Suppressor macrophage treated with lipopolysaccharide for 4 hours (primary cell): ENCODE measurements around the gene CCNY.
"Not testable (repeated sequence)": the region's sequence is repeated elsewhere in the genome, so short reads cannot be mapped to it uniquely, and the experiment has no call there.

Experiments used
- DNase-seq: peaks from one replicate; pipeline ENCODE4 v3.0.0-alpha.2; 2020

Gene CCNY

DNA sequence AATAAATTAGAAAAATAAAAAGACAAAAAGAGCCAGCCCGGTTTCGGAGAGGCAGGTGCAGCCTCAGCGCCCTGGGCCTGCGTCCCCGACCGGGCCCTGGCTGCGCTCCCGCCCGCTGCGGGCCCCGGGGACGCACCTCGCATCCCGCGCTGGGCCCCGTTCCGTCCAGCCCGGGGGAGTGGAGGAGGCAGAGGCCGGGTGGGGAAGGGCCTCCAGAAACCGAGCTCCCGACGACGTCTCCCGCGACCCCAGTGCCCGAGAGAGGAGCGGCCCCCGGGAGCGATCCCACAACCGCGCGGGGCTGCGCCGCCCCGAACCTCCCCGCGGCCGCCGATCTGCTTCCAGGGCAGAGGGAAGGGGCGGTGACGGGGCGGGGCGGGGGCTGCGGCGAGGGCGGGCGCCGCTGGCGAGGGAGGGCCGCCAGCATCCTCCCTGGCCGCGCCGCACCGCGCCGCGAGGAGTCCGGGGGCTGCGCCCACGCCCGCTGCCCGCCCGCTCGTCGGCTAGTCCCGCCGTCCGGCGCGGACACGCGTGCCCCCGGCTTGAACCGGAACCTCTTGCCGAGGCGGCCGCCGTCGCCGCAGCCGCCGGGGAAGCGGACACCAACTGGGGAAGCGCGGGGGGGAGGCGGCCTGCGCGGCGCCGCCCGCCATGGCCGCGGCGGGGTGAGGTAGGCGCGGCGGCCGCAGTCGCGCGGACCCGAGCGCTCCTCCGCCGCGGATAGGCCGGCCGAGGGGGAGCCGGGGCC lies at the start of gene CCNY:
Gene CCNY, plus strand, starts transcription at position 426 of the 748 bp plus-strand sequence. CDS start 545 bp downstream, outside the sequence.
- DNase-seq = peak; percentile 77

DNA sequence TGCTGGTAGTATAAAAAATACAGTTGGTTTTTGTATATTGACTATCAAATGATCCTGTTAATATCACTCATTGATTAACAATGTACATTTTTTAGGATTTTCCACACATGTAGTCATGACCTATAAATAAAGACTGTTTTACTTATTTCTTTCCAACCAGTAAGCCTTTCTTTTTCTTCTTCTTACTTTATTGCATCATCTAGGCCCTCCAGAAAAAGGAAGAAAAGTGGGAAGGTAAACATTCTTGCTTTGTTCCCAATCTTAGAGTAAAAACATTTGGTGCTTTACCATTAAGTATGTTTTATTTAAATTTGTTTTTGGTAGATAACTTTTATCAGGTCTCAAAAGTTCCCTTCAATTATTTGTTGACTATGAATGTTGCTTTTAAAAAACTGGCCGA lies 47.1 kb upstream of the CCNY start:
- DNase-seq = no peak

DNA sequence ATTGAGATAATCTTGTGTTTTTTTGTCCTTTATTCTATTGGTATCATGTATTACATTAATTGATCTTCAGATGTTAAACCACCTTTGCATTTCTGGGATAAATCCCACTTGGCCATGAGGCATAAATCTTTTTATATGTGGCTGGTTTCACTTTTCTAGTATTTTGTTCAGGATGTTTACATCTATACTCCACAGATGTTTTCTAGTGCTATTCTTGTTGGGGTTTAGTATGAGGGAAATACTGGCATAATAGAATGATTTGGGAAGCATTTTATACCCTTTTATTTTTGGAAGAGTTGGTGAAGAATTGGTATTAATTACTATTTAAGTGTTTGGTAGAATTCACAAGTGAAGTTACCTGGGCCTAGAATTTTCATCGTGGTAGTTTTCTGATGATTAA lies 41.8 kb upstream of the CCNY start:
- no peak for DNase-seq

DNA sequence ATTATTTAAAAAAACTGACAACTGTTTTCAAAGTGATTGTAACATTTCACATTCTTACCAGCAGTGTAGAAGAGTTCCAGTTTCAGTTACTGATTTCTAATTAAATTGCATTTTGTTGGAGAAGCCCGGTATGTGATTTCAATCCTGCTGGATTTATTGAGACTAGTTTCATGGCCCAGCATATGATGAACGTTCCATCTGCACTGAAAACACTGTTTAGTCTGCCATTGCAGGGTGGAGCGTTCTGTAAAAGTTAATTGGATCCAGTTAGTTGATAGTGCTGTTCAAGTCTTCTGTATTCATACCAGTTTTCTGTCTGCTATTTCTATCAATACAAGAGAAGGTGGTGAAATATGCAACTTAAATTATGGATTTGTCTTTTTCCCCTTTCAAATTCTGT lies 37.3 kb upstream of the CCNY start:
- DNase-seq = no peak

DNA sequence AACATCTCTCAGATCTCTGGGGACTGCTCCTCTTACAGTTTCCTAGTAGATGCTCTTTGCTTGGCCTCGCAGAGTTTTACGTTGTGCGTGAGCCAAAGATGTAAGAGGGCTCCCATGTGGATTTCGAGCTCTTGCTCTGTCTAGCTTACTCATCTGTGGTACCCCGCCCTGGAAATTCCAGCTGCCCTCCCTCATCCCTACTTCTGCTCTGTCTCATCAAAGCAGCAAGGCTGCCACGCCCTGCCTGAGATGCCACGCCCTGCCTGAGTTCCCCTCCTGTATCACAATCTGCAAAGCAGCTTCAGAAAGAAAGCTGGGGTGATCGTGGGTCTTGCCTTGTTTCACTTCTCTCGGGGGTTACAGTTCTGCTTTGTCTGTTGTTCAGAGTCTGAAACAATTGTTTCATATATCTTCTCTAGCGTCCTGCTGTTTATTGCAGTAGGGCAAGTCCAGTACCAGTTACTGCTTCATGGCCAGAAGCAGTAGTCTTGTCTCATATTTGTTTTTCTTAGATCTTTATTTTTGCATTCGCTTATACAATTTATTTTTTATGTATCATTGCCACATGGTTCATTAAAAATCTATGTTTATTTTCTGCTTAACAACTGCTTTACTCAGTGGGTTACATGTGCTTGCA lies 36.1 kb upstream of the CCNY start:
- peak; percentile 95 for DNase-seq

DNA sequence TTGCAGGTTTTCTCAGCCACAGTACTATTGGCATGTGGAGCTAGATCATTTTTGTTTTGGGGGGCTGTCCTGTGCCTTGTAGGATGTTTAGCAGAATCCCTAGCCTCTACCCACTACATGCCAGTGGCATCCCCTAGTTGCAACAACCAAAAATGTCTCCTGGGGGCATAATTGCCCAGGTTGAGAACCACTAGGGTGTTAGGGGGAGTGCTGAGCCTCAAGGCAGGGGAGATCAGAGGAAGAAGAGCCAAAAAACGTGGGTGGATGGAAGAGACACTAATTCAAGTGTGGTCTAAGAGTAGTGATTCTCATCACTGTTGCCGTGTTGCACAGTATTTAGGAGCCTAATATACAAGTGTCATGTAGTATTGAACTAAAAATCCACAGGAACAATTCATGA lies 31.7 kb upstream of the CCNY start:
- no peak for DNase-seq

DNA sequence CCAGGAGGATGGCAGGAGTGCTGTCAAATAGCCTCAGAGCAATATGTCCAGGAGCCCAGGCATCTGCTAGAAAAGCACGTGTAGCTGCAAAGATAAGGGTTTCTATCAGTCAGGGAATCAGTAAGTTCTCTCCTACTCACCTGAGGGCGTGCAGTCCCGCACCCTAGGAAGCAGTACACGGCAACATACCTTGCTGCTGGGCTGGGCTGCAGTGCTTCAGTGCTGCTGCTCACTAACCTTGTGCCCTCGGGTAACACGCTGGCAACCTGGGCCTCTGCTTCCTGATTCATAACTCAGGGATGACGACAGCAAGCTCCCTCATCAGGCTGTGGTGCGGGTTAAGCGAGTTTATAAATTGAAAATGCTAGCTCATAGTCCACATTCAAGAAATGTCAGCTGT lies 29.5 kb upstream of the CCNY start:
- no peak for DNase-seq

DNA sequence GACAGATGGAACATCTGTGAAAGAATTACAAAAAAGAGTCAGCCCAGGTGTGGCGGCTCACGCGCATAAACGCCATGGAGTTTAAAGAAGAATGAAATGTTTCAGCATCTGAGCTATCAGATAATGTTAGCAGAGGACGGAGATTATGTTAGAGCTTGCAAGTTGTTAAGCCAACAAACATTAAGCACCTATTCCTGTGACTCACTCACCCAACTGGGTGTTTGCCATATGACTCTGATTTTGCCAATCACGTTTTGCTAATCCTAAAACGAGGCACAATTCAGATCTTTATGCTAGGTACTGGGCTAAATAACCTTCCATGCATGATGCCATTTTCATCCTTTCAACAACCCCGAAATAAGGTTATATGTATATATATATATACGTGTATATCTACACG lies 29.0 kb upstream of the CCNY start:
- DNase-seq = no peak

DNA sequence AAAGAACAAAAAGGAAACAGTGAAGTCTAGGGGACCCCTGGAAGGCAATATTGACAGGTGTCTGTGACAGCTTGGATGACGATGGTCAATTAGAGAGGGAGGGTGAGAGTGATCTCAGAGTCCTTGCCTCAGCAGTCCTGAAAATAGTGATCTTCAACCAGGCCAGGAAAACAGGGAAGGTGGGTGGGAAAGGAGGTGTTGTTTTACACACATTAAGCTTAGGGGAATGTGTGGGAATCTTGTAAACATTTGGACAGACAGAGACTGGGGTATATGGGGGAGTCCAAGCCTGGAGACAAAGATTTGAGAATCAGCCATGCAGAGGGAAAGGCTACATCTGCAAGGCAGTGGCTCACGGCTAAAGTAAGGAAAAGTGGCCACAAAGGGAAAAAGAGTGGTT lies 27.5 kb upstream of the CCNY start:
- DNase-seq = no peak

DNA sequence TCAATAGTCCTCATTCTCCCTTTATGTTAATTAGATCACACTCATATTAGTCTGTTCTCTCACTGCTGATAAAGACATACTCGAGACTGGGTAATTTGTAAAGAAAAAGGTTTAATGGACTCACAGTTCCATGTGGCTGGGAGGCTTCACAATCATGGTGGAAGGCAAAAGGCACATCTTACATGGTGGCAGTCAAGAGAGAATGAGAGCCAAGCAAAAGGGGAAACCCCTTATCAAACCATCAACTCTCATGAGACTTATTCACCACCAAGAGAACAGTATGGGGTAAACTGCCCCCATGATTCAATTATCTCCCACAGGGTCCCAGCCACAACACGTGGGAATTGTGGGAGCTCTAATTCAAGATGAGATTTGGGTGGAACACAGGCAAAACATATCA lies 22.2 kb upstream of the CCNY start:
- DNase-seq = not testable (repeated sequence)

DNA sequence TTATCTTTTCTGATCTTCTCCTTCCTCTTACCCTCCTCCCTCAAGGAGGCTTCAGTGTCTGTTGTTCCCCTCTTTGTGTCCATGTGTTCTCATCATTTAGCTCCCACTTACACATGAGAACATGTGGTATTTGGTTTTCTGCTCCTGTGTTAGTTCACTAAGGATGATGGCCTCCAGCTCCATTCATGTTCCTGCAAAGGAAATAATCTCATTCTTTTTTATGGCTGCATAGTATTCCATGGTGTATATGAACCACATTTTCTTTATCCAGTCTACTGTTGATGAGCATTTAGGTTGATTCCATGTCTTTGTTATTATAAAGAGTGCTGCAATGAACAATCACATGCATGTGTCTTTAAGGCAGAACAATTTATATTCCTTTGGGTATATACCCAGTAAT lies 21.1 kb upstream of the CCNY start:
- not testable (repeated sequence) for DNase-seq

DNA sequence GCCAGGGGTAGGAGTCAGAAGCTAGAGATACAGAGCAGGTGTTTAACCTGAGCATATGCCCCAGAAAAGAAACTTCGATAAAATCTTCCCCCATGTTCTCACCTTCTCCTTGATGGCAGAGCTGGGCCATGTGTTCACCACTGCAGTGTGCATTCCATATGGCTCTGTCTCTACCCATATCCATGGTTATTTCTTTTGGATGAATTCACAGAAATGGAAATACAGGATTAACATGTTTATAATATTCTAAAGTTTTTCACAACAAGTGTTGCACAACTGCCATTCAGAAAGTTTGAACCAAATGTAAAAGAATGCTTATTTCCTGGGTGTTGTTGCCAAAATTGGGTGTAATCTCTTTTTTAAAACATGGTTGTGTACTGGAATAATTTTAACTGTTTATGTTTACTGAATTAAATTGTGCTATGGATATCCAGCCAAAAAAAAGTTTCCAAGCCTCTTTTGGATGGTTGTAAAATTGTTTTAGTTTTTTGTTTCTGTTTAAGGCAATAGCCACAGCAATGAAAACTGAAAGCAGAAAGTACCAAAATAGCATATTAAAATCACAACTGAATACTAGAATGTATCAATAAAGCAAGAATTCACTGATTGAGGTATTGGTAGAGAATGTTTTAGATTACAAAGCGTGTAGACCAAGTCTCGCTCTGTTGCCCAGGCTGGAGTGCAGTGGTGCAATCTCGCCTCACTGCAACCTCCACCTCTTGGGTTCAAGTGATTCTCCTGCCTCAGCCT lies 19.9 kb upstream of the CCNY start:
- no peak for DNase-seq

DNA sequence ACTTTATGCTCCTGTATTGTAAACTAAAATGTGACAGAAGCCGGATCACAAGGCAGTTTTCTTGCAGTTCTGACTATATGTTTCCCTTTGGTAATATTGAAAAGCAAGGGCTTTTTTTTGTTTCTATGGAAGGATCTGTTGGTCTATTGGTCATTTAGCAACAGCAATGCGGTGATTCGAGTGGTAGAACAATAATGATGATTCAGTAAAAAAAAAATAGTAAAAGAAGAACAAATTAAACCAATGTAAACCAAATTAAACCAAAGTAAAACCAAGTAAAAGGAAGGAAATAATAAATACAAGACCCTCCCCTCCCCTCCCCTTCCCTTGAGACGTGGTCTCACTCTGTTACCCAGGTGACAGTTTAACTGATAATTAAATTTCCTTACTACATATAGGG lies 17.8 kb upstream of the CCNY start:
- no peak for DNase-seq

DNA sequence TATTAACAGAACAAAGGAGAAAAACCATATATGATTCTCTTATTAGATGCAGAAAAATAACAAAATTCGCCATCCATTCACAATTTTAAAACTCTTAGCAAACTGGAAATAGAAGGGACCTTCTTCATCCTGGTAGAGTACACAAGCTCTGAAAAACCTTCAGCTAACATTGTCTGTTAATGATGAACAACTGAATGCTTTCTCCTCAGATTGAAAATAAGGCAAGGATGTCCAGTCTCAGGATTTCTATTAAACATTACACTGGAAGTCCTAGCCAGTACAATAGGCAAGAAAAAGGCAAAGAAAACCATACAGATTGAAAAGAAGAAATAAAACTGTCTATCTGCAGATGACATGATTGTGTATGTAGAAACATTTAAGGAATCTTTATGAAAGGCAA lies 16.0 kb upstream of the CCNY start:
- no peak for DNase-seq

DNA sequence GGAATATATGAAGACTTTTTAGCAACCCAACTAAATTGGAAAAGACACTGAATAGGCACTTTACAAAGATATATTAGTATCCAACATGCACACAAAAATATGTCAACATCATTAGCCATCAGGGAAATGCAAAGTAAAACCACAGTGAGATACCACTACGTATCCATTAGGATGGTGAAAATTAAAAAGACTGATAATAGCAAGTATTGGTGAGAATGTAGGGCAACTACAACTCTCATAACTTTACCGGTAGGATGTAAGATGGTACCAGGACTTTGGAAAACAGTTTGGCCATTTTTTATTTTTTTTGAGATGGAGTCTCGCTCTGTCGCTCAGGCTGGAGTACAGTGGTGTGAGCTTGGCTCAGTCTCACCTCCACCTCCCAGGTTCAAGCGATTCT lies 13.7 kb upstream of the CCNY start:
- DNase-seq = no peak

DNA sequence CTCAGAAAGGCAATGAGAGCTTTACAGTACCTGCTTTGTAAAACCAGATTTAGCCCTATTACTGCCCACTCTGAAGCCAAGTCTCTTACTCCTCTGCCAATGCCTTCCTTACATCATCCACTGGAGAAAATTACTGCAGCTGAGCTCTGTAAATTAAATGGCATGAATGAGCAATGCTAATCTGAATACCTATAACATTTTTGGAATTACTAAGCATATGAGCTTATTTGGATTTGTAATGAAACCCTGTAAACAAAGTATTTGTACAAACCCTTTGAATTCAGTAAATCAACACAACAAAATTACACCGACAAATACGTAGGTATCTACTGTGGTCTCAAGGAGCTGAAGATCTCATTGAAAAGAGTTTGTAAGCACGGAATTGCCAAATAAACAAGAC lies 12.1 kb upstream of the CCNY start:
- DNase-seq = no peak

DNA sequence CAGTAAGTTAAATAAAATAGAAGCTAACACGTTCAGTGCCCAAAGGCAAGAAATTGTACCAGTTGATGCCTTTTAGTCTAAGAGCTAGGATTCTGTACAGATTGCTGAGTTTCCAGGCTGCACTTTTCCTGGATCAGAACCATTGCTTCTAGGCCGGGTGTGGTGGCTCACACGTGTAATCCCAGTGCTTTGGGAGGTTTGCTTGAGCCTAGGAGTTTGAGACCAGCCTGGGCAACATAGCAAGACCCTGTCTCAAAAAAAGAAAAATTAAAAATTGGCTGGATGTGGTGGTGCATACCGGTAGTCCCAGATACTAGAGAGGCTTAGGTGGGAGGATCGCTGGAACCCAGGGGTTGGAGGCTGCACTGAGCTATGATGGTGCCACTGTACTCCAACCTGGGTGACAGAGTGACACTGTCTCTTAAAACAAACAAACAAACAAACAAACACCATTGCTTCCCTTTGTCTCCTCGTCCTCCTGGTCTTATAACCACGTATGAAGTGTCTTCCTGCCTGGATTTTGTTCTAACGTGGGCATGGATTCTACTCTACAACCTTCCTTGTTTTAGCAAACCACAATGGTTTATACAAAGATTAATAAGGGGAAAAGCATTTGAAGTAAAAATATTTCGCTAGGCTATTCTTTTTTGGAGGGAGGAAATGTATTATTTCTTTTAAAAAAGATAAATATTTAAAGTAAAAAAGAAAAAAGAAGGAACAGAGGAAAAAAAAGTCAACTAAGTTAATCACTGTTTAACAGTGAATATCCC lies 9.7 kb upstream of the CCNY start:
- no peak for DNase-seq

DNA sequence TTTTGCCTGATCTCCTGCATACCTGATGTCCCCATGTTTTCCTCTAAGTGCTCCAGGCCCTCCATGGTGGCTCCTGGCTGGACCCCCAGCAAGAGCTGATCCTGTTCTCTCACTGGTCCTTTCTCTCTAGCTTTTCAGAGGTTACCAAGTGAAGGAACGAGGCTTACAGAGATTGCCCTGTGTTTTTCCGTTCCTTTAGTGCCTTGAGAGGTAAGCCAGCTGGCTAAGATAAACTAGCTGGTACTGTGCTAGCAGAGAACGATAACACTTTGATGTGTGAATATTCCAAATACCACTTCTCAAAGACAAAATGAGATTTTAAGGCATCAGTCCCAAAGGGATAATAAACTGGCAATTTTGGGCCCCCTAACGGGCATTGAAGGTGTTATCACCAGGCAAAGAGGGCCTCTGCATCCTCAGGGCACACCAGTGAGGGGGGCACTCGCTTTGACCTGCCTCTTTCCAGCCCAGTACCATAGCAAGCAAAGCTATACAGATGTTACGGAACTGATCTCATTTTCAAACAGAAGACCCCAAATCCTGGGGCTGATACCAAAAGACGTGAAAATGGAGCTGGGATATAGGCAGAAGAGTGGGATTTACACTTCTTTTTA lies 8.4 kb upstream of the CCNY start:
- no peak for DNase-seq

DNA sequence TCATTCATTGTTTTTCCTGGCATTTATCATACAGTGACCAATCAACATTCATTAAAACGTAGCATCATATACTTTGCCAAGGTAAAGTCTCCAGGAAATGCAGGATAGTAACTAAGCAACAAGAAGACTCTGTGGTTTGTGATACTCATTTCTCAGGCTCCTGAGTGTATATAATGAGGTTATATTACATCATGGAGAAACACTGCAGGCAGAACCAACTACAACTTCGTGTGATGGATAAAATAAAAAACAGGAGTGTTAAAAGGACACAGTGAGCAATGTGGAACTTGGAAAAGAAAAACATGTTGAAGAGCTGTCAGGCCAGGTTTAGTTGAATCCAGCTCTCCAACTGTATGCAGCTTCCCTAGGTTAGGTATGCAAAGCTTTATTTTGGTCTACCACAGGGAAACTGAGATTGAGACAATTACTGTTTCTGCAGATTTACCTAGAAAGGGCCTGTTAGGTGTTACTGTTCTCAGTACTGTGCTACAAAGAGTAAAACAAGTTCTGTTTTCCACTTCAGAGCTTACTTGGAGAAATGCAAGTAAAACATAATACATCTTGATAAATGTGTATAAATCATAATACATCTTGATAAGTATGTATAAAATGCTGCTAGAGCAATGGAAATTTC lies 7.8 kb upstream of the CCNY start:
- no peak for DNase-seq

DNA sequence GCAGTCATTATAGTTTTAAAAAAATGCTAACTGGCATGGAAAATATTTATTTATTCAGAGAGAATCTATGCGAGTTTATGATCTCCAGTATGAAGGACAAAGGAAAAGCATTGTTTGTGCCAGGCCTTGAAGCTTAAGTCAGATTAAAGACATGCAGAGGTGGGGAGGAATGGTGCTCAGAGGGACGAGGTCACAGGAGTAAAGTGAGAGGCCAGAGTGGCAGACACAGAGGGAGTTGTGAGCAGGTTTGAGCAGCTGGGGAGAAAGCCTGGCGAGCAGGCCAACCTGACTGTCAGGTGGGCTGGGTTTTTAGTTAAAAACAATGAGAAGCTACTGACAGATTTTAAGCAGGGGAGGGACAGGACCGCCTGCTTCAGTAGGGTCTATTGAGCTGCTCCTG lies 6.8 kb upstream of the CCNY start:
- DNase-seq = no peak

DNA sequence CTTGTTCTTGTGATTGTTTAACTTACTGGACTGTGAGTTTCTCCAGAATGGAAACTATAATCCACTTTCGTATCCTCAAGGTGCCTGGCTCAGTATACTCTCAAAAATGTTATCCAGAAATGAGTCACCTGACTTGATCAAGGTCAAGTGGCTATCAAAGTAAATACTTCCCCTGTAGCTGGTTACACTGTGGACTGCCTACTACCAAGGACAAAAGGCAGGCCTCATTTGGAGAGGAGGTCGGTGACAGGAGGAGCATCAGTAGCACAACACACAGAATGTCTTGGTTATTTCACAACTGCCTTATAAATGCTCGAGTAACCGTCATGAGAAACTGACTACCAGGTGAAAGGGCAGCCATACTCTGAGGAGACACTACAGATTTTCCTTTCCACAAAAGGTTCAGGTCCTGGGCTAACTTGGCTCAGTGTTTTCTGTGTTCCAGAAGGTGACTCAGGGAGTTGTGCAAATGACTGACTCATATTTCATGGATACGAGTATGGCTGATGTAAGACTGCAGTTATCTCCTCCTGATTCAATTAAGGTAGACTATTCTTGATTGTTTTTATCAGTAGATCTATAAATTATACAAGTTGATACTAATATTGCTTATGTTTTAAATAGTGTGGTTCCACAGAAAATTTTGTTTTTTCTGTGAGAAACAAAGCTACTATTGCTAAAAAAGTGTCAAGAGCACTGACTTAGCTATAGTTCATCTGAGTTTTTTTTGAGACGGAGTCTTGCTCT lies 4.2 kb upstream of the CCNY start:
- peak; percentile 53 for DNase-seq

DNA sequence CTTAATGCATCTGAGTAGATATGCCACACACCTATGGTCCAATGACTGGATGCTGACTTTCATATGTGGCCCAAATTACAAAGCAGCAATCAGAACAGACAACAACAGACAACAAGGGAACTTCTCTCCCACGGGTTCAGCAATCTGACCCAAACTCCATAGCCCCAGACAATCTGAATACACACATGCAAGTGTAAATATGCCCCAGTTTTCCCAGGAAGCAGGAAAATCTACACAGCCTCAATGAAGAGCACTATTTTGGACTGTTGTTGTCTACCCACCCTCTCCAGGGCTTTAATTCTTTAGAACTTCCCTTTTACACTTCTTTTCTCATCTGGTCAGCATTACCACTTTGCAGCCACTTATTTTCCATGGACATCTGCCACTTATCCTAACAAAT lies 2.0 kb upstream of the CCNY start:
- DNase-seq = no peak
